Endothelial cell (in vitro differentiated cells): ENCODE measurements around the gene BLMH. TPM values are rescaled to one million over a fixed set of nuclear protein-coding genes. Genes with fewer than 3 reads are reported as not detected.
"Not testable (repeated sequence)": the region's sequence is repeated elsewhere in the genome, so short reads cannot be mapped to it uniquely, and the experiment has no call there.

Source experiments
- DNase-seq: peaks from one replicate; pipeline ENCODE4 v3.0.0; 2021; ENCODE audit warnings: low spot score
- H3K27ac Mint-ChIP-seq: one replicate; pipeline ENCODE4 v1.8.0; 2021; ENCODE audit warnings: mixed read lengths, inconsistent platforms; ENCODE audit not compliant: unreplicated experiment
- H3K27me3 Mint-ChIP-seq: one replicate; pipeline ENCODE4 v1.8.0; 2021; ENCODE audit warnings: mild to moderate bottlenecking, moderate library complexity, mixed read lengths, inconsistent platforms; ENCODE audit not compliant: unreplicated experiment
- H3K36me3 Mint-ChIP-seq: one replicate; pipeline ENCODE4 v1.8.0; 2021; ENCODE audit warnings: mild to moderate bottlenecking, low read depth, mixed read lengths, inconsistent platforms; ENCODE audit not compliant: unreplicated experiment
- H3K4me1 Mint-ChIP-seq: one replicate; pipeline ENCODE4 v1.8.0; 2021; ENCODE audit warnings: mild to moderate bottlenecking, mixed read lengths, inconsistent platforms; ENCODE audit not compliant: unreplicated experiment
- H3K4me3 Mint-ChIP-seq: one replicate; pipeline ENCODE4 v1.8.0; 2021; ENCODE audit warnings: mild to moderate bottlenecking, mixed read lengths, inconsistent platforms; ENCODE audit not compliant: unreplicated experiment
- H3K9me3 Mint-ChIP-seq: one replicate; pipeline ENCODE4 v1.8.0; 2021; ENCODE audit warnings: mixed read lengths, inconsistent platforms; ENCODE audit not compliant: unreplicated experiment
- CTCF ChIP-seq: fragments of 200-600 bp; sonication (generic); IDR thresholded peaks from one replicate; pipeline ENCODE4 v1.5.0; 2021; ENCODE audit warnings: antibody characterized with exemption; ENCODE audit not compliant: unreplicated experiment
- total RNA-seq: library from RNA; stranded (reverse); fragmentation: NEBNext Ultra II Directional; extraction: Animal tissue kit (Norgen Biotek cat#: 25700); gene quantifications from one replicate; pipeline ENCODE4 v1.2.1, GENCODE V29; 2021; ENCODE audit not compliant: unreplicated experiment

Gene BLMH
- total RNA-seq, 1 donor from 2014 or later = 150 TPM

GRCh38 chr17:30208214-30208613 is 83.5 kb downstream of the BLMH start:
- TF ChIP-seq CTCF = no peak
- Mint-ChIP-seq H3K27ac (no peak overlapping the region), H3K4me1 (peaks cover 15% of the 10 kb centered on the region), H3K9me3 (no peaks in the 10 kb centered on the region), H3K4me3 (no peak overlapping the region), H3K27me3 (peaks cover 8% of the 10 kb centered on the region), H3K36me3 (no peaks in the 10 kb centered on the region)
- no peak for DNase-seq

GRCh38 chr17:30207655-30208054 is 84.1 kb downstream of the BLMH start:
- TF ChIP-seq CTCF = no peak
- Mint-ChIP-seq H3K4me3 (no peak overlapping the region), H3K27ac (no peak overlapping the region), H3K36me3 (no peaks in the 10 kb centered on the region), H3K27me3 (peaks cover 8% of the 10 kb centered on the region), H3K9me3 (no peaks in the 10 kb centered on the region), H3K4me1 (peaks cover 20% of the 10 kb centered on the region)
- no peak for DNase-seq

- Mint-ChIP-seq H3K27ac (peak overlapping the region; percentile 52), H3K4me1 (peaks cover 20% of the 10 kb centered on the region), H3K4me3 (no peak overlapping the region), H3K9me3 (no peaks in the 10 kb centered on the region), H3K36me3 (no peaks in the 10 kb centered on the region), H3K27me3 (peaks cover 5% of the 10 kb centered on the region)
- TF ChIP-seq CTCF = no peak
- no peak for DNase-seq
Observed at GRCh38 chr17:30203471-30203981, 88.2 kb downstream of the BLMH start.

GRCh38 chr17:30200656-30201055 is 91.1 kb downstream of the BLMH start:
- not testable (repeated sequence) for H3K4me3 Mint-ChIP-seq, H3K27ac Mint-ChIP-seq, DNase-seq, H3K9me3 Mint-ChIP-seq, H3K27me3 Mint-ChIP-seq, H3K36me3 Mint-ChIP-seq
- peaks cover 26% of the 10 kb centered on the region for H3K4me1 Mint-ChIP-seq

- H3K27ac Mint-ChIP-seq = no peak overlapping the region
- H3K4me3 Mint-ChIP-seq = no peak overlapping the region
- peaks cover 4% of the 10 kb centered on the region for H3K27me3 Mint-ChIP-seq
- H3K36me3 Mint-ChIP-seq = no peaks in the 10 kb centered on the region
- H3K4me1 Mint-ChIP-seq = peaks cover 26% of the 10 kb centered on the region
- TF ChIP-seq CTCF = no peak
- H3K9me3 Mint-ChIP-seq = no peaks in the 10 kb centered on the region
- no peak for DNase-seq
Observed at GRCh38 chr17:30200106-30200505, 91.6 kb downstream of the BLMH start.
